Stimulated activated CD4-positive, alpha-beta T cell treated with anti-CD3 and anti-CD28 coated beads, TNF-alpha, amount 100 ng/mL, for 24 hours (primary cell): Measurements from ENCODE around the gene TEX14.
A peak's percentile ranks its signal among the peaks of the same experiment; 100 is the strongest.
"Not testable (repeated sequence)": the region's sequence is repeated elsewhere in the genome, so short reads cannot be mapped to it uniquely, and the experiment has no call there.

ENCODE experiments used
- DNase-seq, 3 experiments: peaks; one replicate each; pipeline ENCODE4 v3.0.0-alpha.2; 2020; ENCODE audit warnings: low read depth in 3 of 3

The TEX14 gene

GRCh38 chr17:58601976-58602375 is 89.9 kb downstream of the TEX14 start:
- DNase-seq = no peak

GRCh38 chr17:58597371-58597770 is 94.5 kb downstream of the TEX14 start:
- DNase-seq = no peak

GRCh38 chr17:58595194-58595792 is 96.6 kb downstream of the TEX14 start:
- DNase-seq = no peak

- no peak for DNase-seq
Observed at GRCh38 chr17:58593123-58593522, 98.7 kb downstream of the TEX14 start.

GRCh38 chr17:58591455-58591854 is 100.4 kb downstream of the TEX14 start:
- DNase-seq = no peak

- DNase-seq = no peak
Observed at GRCh38 chr17:58590377-58590776, 101.5 kb downstream of the TEX14 start.

- peak; percentile 25 to 51 (median 27) for DNase-seq
Observed at GRCh38 chr17:58587713-58588117, 104.1 kb downstream of the TEX14 start.

- no peak for DNase-seq
Observed at GRCh38 chr17:58586009-58586644, 105.7 kb downstream of the TEX14 start.

GRCh38 chr17:58585554-58585953 is 106.3 kb downstream of the TEX14 start:
- no peak for DNase-seq

GRCh38 chr17:58583486-58583885 is 108.4 kb downstream of the TEX14 start:
- DNase-seq = no peak

- not testable (repeated sequence) for DNase-seq
Observed at GRCh38 chr17:58582718-58583117, 109.1 kb downstream of the TEX14 start.

GRCh38 chr17:58580671-58581070 is 111.2 kb downstream of the TEX14 start:
- no peak for DNase-seq

GRCh38 chr17:58577696-58578095 is 114.1 kb downstream of the TEX14 start:
- peak; percentile 7 to 28 (median 16) for DNase-seq

- no peak for DNase-seq
Observed at GRCh38 chr17:58576679-58577367, 115.0 kb downstream of the TEX14 start.

- DNase-seq = no peak
Observed at GRCh38 chr17:58575511-58575910, 116.3 kb downstream of the TEX14 start.

GRCh38 chr17:58574025-58574424 is 117.8 kb downstream of the TEX14 start:
- DNase-seq = no peak

- no peak for DNase-seq
Observed at GRCh38 chr17:58572846-58573245, 119.0 kb downstream of the TEX14 start.

- DNase-seq = no peak
Observed at GRCh38 chr17:58570758-58571157, 121.1 kb downstream of the TEX14 start.

- no peak for DNase-seq
Observed at GRCh38 chr17:58569196-58569595, 122.6 kb downstream of the TEX14 start.

- DNase-seq = no peak
Observed at GRCh38 chr17:58568044-58568799, 123.6 kb downstream of the TEX14 start.

GRCh38 chr17:58565389-58566311 is 126.2 kb downstream of the TEX14 start:
- no peak for DNase-seq
